HG03575 (cell line): ENCODE results near the gene SOX18.

Experiments
- ATAC-seq: cut with Tn5 transposase; IDR thresholded peaks from one replicate; pipeline ENCODE4 v1.9.1; 2021; ENCODE audit not compliant: unreplicated experiment, insufficient number of reproducible peaks, low FRiP score; ENCODE audit errors: extremely low read depth

Gene SOX18

GRCh38 chr20:64081624-64081964 lies 32.2 kb upstream of the SOX18 start:
- no peak for ATAC-seq

GRCh38 chr20:64080813-64081623 lies 31.6 kb upstream of the SOX18 start:
- ATAC-seq: no peak

- ATAC-seq: no peak
These were observed 30.8 kb upstream of the SOX18 start, which contains the start of gene OPRL1 for GRCh38 chr20:64080013-64080812. OPRL1 (plus strand) TSS chr20:64080082; CDS start chr20:64092721, 12,639 bp downstream.

- ATAC-seq: no peak
These were observed 30.0 kb upstream of the SOX18 start, which contains the start of gene RGS19 for GRCh38 chr20:64079273-64080012. RGS19 (minus strand) TSS chr20:64079518; CDS start chr20:64076886, 2,632 bp downstream.

- no peak for ATAC-seq
These were observed 29.5 kb upstream of the SOX18 start for GRCh38 chr20:64078934-64079272.

GRCh38 chr20:64077876-64078551 lies 28.6 kb upstream of the SOX18 start:
- no peak for ATAC-seq

GRCh38 chr20:64077541-64077875 lies 28.1 kb upstream of the SOX18 start:
- no peak for ATAC-seq

- no peak for ATAC-seq
These were observed 27.7 kb upstream of the SOX18 start for GRCh38 chr20:64077094-64077493.

GRCh38 chr20:64076061-64076997 lies 26.9 kb upstream of the SOX18 start:
- ATAC-seq: no peak

- no peak for ATAC-seq
These were observed 26.1 kb upstream of the SOX18 start for GRCh38 chr20:64075556-64075955.

- no peak for ATAC-seq
These were observed 25.5 kb upstream of the SOX18 start for GRCh38 chr20:64074963-64075362.

- no peak for ATAC-seq
These were observed 24.8 kb upstream of the SOX18 start for GRCh38 chr20:64074184-64074789.

GRCh38 chr20:64073476-64074183 lies 24.2 kb upstream of the SOX18 start:
- no peak for ATAC-seq

- ATAC-seq: no peak
These were observed 23.1 kb upstream of the SOX18 start for GRCh38 chr20:64072498-64073063.

GRCh38 chr20:64071341-64072332 lies 22.2 kb upstream of the SOX18 start:
- no peak for ATAC-seq
